CD4-positive, alpha-beta T cell treated with Interleukin-6 at 100 ng/mL for 8 hours (primary cell): Measurements from ENCODE around the gene CRYBB2.
"Not testable (repeated sequence)": the region's sequence is repeated elsewhere in the genome, so short reads cannot be mapped to it uniquely, and the experiment has no call there.

ENCODE experiments used
- DNase-seq: peaks from one replicate; pipeline ENCODE4 v3.0.0-alpha.2; 2020; ENCODE audit warnings: mixed read lengths, low spot score

The CRYBB2 gene, protein sequence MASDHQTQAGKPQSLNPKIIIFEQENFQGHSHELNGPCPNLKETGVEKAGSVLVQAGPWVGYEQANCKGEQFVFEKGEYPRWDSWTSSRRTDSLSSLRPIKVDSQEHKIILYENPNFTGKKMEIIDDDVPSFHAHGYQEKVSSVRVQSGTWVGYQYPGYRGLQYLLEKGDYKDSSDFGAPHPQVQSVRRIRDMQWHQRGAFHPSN

DNA sequence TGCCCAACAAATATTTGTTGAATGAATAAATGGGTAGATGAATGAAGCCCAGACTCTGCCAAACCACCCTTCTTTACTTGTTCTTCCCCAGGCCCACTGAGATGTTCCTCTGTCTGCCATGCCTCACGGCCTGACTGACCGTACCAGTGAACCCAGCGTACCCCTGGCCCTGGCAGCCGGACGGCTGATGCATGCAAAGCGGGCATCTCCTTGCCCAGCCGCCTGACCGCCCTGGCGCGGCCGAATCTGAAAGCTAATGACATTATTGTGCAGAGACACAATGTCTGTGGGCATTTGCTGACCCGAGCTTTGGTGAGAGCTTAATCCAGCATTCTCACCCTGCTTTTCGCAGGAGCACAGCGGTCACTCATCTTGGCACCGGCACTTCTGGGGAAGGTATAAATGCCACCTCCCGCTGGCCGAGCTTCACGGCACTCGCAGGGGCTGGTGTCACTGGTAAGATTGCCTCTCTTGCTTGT is at the start of gene CRYBB2:
Gene CRYBB2, plus strand, starts transcription at position 429 of the 479 bp plus-strand sequence. CDS start 1,791 bp downstream, outside the sequence.
- DNase-seq: no peak

DNA sequence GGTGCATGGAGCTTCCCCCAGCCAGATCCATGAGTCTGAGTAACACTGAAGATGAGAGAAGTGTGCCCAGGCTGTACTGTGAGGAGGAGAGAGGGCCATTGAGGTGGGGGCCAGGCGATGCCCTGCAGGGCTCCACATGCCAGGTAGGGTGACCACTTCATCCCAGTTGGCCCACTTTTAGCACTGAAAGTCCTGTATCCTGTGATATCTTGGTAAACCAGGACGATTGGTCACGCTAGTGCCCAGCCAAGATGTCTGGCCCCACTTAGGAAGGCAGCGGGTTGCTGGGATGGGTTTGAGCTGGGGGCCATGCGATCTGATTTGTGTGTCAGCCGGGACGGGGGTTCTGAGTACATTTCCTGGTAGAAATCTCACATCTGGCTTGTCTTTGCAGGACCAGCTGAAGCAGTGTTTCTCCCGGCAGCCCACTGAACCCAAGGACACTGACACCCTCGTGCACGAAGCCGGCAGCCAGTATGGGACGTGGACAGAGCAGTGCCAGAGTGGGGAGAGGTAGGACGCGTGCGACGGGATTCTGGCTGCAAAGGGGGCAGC is 48.9 kb upstream of the CRYBB2 start:
- no peak for DNase-seq

DNA sequence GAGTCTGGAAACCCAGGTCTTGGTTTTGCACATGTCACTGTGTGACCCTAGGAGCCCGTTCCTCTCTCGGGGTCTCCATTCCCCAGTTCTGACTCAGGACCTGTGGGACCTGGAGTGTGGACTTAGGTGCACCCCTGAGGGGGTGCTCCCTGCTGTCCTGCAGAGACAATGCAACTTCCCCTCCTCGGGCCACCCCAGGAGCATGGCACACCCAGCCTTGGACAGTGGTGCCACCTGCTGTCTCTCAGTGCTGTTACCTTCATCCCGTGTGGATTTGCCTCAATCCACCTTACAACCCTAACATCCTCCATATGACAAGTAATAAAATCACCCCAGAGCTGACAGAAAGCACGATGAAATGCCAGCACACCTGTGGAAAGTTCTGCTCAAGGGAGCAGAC is 47.3 kb upstream of the CRYBB2 start:
- DNase-seq: peak; percentile 15

DNA sequence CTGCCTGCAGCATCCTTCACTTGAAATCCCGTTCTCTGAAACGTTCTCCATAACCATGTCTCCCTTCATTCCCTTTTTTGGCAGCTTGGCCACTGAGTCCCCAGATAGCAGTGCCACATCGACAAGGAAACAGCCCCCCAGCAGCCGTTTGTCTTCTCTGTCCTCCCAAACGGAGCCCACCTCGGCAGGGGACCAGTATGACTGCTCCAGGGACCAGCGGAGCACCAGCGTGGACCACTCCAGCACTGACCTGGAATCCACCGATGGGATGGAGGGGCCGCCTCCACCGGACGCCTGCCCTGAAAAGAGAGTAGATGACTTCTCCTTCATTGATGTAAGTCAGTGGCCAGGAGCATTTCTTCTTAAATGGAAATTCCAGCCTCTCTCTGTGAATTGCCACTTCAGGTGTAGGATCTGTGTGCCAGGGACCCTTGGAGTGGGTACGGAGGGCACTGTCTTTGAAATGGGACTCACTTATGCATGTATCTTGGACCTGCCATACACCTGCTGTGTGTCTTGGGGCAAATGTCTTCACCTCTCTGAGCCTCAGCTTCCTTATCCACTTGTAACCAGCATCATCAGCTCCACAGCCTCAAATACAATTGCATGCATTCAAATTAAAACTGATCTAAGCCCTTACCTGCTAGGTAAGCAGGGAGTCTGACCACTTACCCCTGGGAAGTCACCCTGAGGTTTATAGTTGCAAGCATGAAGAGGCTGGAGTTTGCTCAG is 45.1 kb upstream of the CRYBB2 start:
- DNase-seq: no peak

DNA sequence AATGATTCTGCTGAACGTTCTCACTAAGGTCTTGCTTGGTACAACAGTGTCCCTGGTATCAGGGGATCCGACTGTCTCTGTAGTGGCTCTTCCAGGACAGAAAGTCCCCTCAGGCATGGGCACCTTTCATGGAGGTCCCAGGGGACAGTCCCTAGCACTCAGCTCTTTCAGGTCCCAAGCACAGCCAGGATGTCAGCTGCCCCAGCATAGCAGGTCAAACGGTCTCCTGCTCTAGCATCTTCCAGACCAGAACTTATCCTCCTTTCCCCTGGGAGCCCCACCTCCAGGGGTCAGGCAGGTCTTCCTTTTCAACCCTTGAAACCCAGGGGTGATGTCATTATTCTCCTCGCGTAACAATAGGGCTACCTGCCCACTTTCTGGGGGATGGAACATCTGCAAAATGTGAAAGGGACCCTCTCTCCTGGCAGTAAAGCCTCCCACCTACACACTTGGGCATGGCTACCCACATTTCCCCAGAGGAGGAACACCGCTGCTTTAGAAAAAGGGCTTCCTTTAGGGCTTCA is 44.5 kb upstream of the CRYBB2 start:
- DNase-seq: no peak

DNA sequence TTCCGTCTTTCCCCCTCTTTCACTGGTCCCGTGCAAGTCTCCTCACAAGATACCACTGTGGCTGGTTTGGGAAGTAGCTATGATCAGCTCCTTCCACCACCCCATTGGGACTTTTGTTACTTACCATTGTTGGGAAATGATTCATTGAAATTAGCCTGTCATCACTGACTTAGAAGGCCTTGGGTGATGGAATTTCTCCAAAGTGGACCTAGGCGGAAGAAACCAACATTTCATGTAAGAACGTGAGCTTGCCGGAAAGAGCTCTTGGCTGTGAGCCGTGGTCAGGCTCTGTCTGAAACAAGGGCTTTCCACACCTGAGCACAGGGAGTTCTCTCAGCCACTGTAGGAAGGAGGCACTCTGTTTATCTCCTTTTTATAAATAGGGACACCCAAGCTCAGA is 43.3 kb upstream of the CRYBB2 start:
- no peak for DNase-seq

DNA sequence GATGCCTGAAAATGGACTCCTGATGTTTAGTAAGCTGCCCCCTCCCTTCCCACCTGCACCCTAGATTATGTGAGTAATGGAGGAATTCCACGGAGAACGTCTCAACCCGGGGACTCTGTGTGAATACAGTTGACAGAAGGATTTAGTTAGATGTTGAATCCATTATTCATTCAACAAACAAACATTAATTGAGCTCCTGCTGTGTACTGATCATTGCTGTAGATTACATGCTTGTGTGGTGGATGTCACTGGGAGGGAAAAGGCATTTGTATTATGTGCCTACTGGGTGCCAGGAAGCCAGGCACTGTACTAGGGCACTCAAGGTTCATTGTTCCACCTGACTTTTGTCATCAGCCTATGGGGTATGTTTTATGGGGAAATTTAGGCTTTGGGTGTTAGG is 42.6 kb upstream of the CRYBB2 start:
- no peak for DNase-seq

DNA sequence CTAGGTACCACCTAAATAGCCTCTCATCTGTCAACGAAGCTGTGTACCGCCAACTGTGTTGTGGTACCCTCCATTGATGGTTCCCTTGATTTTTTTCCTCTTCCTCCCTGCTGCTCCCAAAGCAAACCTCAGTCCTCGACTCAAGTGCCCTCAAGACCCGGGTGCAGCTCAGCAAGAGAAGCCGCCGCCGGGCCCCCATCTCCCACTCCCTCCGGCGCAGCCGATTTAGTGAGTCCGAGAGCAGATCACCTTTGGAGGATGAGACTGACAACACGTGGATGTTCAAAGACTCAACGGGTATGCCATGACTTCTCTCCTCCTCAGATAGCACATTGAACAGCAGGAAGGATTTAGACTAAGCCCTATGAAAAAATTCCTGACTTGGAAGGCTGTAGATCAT is 42.2 kb upstream of the CRYBB2 start:
- DNase-seq: no peak

DNA sequence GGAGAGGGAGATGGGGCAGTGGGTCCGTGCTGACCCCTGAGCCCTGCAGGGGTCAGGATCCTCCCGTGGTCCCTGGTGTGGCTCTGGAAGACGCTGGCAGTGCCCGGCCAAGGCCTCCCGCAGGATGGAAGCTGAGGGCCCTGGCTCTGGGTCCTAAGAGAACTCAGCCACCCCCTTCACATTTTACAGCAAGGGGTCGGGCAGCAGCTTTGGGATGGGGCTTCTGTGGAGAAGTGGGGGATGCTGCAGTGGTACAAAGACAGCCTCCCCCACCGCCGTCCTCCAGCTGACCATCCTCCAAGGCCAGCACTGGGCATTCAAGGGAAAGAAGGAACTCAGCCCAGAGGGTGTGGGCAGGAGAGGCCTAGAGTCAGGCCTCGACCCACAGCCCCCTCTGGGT is 41.5 kb upstream of the CRYBB2 start:
- no peak for DNase-seq

DNA sequence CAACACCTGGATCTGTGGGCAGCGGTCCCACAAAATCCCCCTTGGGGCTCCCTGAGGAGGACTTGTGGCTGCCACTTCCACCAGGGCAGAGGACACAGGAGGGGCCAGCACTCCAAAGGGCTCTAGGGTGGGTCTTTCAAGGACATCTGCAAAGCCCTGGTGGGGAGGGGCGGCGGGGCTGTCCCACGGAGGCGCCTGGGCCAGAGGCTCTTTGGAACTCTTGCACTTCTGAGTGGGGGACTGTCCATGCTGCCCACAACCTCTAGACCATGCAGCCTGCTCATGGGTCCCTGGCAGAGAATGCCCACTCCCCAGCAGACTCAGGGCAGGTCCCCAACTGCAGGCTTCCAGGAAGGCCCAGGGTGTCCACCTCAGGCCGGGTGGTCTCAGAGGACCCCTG is 41.1 kb upstream of the CRYBB2 start:
- DNase-seq: not testable (repeated sequence)

DNA sequence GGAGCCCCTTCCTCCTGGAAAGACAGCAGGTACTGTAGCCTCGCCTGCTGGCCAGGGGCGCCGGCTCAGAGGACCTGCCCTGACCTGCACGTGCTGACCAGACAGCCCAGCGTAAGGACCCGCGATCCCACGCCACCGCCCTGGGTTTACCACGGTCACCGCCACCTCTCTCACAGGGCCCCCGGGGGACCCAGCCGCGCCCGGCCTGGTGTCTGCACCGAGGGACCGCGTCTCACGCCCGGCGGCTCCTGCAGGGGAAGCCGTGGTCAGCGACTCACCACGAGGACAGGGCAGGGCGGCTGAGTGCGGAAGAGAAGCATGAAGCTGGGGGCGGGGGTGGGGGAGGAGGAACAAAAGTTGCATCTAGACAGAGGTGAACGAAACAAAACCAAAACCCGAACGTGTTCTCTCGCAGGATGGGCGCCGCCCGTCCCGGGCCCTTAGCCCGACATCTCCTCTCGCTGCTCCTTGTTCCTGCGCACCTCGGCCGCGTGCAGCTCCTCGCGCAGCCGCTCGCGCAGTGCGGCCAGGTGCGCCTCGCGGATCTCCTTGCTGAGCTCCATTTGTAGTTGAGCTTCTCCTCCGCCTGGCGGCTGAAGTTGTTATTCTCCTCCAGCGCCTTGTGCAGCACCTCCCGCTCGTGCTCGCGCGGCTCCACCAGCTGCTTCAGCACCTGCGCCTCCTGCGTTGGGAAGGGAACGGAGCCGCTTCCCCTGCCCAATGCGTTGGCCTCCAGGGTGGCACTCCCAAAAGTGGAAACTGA is 40.4 kb upstream of the CRYBB2 start:
- DNase-seq: not testable (repeated sequence)

DNA sequence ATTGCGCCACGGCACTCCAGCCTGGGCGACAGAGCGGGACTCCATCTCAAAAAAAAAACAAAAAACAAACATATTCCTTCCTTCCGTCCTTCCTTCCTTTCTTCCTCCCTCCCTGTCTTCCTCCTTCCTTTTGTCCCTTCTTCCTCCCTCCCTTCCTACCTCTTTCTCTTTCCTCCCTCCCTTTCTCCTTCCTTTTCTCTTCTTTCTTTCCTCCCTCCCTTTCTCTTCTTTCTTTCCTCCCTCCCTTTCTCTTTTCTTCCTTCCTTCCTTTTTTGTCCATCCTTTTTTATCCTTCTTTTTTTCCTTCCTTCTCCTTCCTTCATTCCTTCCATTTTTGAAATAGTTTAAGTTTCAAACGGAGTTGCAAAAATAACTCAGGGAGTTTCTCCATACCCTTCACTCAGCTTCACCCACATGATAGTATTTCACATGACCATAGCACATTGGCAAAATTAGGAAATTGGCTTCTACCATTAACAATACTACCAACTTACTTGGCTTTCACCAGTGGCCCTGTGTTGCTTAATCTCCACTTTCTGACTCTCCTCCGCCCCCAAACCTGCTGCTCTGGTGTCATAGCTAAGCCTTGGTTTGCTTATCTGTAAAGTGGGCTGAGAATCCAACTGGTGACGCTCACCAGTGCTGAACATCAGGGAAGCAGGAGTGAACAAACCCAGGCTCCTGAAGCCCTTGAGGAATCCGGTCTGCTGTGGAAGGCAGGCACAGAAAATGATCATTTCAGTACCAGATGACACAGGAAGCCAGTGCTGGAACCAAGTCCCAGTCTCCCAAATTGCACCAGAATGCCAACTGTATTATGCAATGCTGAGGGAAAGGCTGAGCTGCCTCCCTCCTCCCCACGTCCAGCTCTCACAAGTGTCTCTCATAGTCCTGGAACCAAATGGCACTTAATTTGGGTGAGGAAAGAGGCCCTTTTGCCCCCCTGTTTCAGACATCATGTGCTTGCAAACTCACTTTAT is 37.0 kb upstream of the CRYBB2 start:
- no peak for DNase-seq

DNA sequence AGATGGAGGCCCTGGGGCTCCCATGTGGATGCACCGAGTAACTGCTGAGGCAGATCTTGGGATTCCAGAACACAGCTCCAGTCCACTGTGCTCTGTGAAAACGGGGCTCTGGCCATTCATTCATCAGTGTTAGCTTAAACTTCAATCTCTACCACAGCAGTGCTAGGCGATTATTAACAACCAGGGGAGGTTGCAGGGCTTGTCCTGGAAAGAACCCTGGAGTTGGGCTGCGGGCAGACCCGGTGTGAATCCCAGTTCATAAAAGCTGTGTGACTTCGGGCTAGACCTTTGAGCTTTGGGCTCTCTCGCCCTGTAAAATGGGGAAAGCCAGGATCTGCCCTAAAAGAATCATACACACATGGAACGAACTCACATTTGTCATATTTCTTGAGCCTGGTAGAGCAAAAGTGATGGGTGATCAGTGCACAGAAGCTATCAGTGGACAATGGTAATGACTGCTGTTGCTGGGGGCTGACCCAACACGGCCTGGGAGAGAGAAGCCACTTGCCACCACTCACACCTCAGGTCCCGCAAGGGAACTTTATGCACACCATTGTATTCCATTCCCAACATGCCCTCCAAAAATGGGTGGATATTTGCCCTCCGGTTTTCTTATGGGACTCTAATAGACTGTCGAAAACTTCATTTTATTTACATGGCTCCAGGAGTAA is 35.4 kb upstream of the CRYBB2 start:
- no peak for DNase-seq

DNA sequence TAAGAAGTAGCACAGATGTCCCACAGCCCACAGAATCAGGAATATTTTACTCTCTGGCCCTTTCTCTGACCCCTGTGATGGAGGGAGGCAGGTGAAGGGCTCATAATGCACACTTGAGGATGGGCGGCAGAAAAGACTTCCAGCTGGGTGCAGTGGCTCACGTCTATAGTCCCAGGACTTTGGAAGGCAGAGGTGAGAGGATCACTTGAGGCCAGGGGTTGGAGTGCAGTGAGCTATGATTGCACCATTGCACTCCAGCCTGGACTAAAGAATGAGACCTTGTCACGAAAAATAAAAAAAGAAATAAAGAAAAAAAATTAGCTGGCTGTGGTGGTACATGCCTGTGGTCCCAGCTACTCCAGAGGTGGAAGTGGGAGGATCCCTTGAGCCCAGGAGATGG is 33.3 kb upstream of the CRYBB2 start:
- DNase-seq: no peak

DNA sequence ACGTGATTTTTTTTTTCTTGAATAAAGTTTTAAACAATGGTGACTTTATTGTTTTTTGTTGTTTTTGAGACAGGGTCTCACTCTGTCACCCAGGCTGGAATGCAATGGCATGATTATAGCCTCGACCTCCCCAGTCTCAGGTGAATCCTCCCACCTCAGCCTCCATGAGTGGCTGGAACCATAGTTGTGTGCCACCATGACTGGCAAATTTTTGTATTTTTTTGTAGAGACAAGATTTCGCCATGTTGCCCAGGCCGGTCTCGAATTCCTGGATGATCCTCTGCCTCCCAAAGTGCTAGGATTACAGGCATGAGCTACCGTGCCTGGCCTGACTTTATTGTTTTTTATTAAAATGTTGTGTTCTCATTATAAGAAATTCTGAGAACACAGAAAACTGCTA is 32.0 kb upstream of the CRYBB2 start:
- DNase-seq: no peak

DNA sequence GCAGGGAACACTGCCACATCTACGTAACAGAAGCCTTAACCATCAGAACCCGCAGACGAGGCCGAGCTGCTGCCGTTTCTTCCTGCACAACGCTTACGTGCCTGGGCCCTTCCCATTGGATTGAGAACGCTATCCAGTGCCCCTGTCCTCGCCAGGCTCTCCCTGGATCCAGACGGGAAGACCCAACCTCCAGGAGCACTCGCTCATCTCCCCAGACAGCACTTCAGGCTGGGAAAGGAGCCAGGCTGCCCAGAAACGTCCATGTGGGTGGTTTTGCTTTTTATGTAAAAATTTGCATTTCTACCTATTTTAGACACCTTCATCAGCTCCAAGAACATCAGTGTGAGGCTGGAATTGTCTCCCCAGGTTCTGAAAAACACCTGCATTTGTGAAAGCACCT is 27.0 kb upstream of the CRYBB2 start:
- no peak for DNase-seq

DNA sequence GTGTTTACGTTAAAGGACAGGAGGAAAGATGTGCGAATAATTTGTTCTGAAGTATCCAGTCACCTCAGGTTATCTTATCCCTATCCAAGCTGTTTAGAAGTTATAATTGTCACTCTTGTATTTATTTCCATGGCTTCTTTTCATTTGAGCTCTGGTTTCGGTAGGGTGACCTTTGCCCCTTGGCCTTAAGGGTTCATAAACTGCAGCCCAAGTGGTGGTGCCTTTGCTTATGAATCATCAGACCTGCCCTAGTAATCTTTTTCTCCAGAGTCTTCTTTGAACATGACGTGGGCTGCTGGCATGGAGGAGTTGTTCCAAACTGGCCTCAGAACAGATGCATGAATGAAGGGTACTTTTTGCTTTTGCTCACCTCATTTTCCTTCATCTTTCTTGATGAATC is 26.3 kb upstream of the CRYBB2 start:
- no peak for DNase-seq

DNA sequence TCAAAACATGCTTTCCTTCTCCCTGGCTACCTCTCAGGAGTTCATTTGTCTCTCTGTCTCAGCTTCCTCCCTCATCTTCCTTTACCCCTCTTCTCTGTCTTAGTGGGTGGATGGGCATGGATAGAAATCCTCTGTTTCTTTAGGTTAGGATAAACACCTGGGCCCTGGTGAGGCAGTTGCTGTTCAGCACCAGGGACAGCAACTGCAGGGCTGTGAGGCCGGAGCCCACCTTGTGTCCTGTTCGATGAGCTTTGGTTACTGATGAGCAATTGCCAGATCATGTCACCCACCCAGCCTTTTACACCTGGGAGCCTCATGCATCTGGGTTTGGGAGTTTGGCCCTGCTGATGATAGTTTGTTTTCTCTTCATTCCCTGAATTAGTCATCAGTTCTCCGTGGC is 25.9 kb upstream of the CRYBB2 start:
- DNase-seq: no peak

DNA sequence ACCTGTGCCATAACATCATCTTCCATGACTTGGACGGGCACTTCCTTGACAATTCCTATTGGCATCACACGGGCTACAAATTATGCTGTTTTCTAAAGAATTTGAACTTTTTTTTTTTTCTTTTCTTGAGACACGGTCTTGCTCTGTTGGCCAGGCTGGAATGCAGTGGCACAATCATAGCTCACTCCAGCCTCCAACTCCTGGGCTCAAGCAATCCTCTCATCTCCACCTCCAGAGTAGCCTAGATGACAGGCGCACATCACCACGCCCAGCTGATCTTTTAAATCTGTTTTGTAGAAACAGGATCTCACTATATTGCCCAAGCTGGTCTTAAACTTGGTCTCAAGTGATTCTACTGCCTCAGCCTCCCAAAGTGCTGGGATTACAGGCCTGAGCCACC is 23.1 kb upstream of the CRYBB2 start:
- DNase-seq: no peak

DNA sequence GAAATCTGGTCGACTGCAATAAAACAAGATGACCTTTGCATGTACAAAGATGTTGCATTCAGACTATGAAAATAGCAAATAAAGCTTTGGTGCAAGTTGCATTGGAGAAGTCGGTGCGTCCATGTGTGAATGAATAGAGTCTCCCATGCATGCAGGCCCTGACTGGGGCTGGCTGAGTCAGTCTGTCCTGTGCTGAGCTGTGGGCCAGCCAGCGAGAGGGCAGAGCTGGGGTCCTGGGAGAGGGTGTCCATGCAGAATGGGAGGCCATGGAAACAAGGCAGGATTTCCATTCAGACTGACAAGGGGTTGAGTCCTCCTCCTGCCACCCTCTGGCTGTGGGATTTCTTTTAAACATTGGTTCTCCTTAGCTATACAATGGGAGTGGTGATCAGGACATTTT is 22.1 kb upstream of the CRYBB2 start:
- no peak for DNase-seq
